Hepatocyte (in vitro differentiated cells): Measurements from ENCODE around the gene TMPRSS6. TPM values are rescaled to one million over a fixed set of nuclear protein-coding genes. Genes with fewer than 3 reads are reported as not detected.

ENCODE experiments used
- DNase-seq: peaks from one replicate; pipeline ENCODE4 v3.0.0-alpha.2; 2016; ENCODE audit warnings: low spot score
- H2AFZ ChIP-seq: fragments of 200-600 bp; sonication (generic); 2 replicates; pipeline ENCODE4 v1.6.0; 2016; ENCODE audit warnings: antibody characterized with exemption, mild to moderate bottlenecking
- H3K27ac ChIP-seq: fragments of 200-600 bp; sonication (generic); 2 replicates; pipeline ENCODE4 v1.5.1; 2016; ENCODE audit warnings: mild to moderate bottlenecking
- H3K27me3 ChIP-seq: fragments of 200-600 bp; sonication (generic); 2 replicates; pipeline ENCODE4 v1.6.1; 2016
- H3K36me3 ChIP-seq: fragments of 200-600 bp; sonication (generic); replicated peaks from 2 replicates; pipeline ENCODE4 v1.5.1; 2016; ENCODE audit warnings: low read depth; ENCODE audit not compliant: insufficient read depth
- H3K4me1 ChIP-seq: fragments of 200-600 bp; sonication (generic); 2 replicates; pipeline ENCODE4 v1.5.1; 2016; ENCODE audit warnings: mild to moderate bottlenecking, moderate library complexity; ENCODE audit not compliant: insufficient read depth
- H3K4me2 ChIP-seq: fragments of 200-600 bp; sonication (generic); 2 replicates; pipeline ENCODE4 v1.6.0; 2016
- H3K4me3 ChIP-seq: fragments of 200-600 bp; sonication (generic); 2 replicates; pipeline ENCODE4 v1.5.1; 2016; ENCODE audit warnings: mild to moderate bottlenecking
- H3K79me2 ChIP-seq: fragments of 200-600 bp; sonication (generic); 2 replicates; pipeline ENCODE4 v1.6.0; 2017; ENCODE audit warnings: mild to moderate bottlenecking
- H3K9me2 ChIP-seq: fragments of 200-600 bp; sonication (generic); replicated peaks from 2 replicates; pipeline ENCODE4 v1.6.0; 2017; ENCODE audit warnings: mild to moderate bottlenecking; ENCODE audit not compliant: insufficient read depth
- H3K9me3 ChIP-seq: fragments of 200-600 bp; sonication (generic); 2 replicates; pipeline ENCODE4 v1.5.1; 2016; ENCODE audit warnings: low read depth, mild to moderate bottlenecking
- H4K20me1 ChIP-seq: fragments of 200-600 bp; sonication (generic); 2 replicates; pipeline ENCODE4 v1.6.0; 2016; ENCODE audit warnings: mild to moderate bottlenecking; ENCODE audit not compliant: insufficient read depth, poor library complexity, severe bottlenecking
- EZH2 ChIP-seq: fragments of 200-600 bp; sonication (generic); IDR thresholded peaks from 2 replicates; pipeline ENCODE4 v1.6.1; 2016; ENCODE audit warnings: antibody characterized with exemption, mild to moderate bottlenecking, borderline replicate concordance
- EZH2phosphoT487 ChIP-seq: fragments of 200-600 bp; sonication (generic); IDR thresholded peaks from one replicate; pipeline ENCODE4 v1.6.1; 2018; ENCODE audit warnings: antibody characterized with exemption, mild to moderate bottlenecking, low read depth, moderate library complexity; ENCODE audit not compliant: unreplicated experiment, severe bottlenecking
- WGBS: methylation state at CpG from one replicate; pipeline ENCODE4 v1.1.6; 2016; ENCODE audit warnings: low lambda C conversion rate; ENCODE audit errors: missing lambda C conversion rate; 5-methylcytosine and 5-hydroxymethylcytosine counted together
- polyA plus RNA-seq: library from polyadenylated mRNA; unstranded; fragments of >200 nt; fragmentation: Nextera tagmentation; extraction: Ambion mirVana; gene quantifications from 2 replicates; pipeline ENCODE4 v1.2.1, GENCODE V29; 2016
- total RNA-seq: library from RNA; depleted of rRNA; stranded (reverse); fragments of >200 nt; gene quantifications from 2 replicates; pipeline ENCODE4 v1.2.3, GENCODE V29; 2014
- TF ChIP-seq, protein P1 (sequence below): fragments of 200-600 bp; sonication (generic); IDR thresholded peaks from 2 replicates; pipeline ENCODE4 v1.5.1; 2016; ENCODE audit warnings: antibody characterized with exemption, mild to moderate bottlenecking; ENCODE audit not compliant: poor library complexity

TMPRSS6 gene
- total and polyA plus RNA-seq, 2 experiments from 2014 or later: 34.4 to 49.8 TPM

DNA sequence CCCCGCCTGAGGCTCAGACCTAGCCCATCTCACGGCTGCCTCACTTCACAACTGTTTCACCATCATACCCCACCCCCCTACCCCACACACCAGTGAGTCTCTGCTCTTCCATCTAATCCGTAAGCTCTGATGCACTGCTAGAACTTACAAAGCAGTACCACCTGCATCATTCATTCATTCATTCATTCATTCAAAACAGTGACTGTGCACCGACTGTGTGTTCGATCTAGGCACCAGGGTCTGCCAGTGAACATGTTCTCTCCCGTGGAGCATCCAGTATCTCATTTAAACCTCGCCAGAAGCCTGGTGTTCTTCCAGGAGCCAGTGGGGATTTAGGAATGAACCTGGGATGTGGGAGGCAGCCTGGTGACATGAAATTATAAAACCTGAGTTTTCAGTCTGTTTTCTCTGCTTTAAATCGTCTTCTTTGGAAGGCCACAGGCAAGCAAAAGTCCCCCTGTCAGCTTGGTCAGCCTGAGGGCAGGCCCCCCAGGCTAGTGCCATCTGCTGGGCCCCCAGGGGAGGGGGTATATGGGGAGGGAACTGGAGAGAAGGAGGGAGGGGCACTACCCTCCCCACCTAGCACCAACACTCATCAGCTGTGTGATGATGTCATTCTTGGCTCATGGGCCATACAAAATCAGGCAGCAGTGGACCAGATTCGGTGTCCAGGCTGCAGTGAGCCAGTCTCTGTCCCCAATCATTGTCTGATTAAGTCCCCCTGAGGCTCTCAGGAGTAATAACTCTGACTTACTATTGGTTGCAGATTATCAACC lies 18.4 kb downstream of the TMPRSS6 start:
- no peaks in the 10 kb centered on the region for H3K36me3 ChIP-seq
- DNase-seq: no peak
- no peak overlapping the region for H3K4me2 ChIP-seq
- H3K9me3 ChIP-seq: no peaks in the 10 kb centered on the region
- H3K9me2 ChIP-seq: no peaks in the 10 kb centered on the region
- H2AFZ ChIP-seq: no peak overlapping the region
- no peak overlapping the region for H3K4me3 ChIP-seq
- H3K79me2 ChIP-seq: no peaks in the 10 kb centered on the region
- H3K27ac ChIP-seq: no peak overlapping the region
- H4K20me1 ChIP-seq: no peaks in the 10 kb centered on the region
- no peaks in the 10 kb centered on the region for H3K27me3 ChIP-seq
- WGBS: 87% methylated on average over 9 of the region's 9 CpGs
- TF ChIP-seq, protein P1, sequence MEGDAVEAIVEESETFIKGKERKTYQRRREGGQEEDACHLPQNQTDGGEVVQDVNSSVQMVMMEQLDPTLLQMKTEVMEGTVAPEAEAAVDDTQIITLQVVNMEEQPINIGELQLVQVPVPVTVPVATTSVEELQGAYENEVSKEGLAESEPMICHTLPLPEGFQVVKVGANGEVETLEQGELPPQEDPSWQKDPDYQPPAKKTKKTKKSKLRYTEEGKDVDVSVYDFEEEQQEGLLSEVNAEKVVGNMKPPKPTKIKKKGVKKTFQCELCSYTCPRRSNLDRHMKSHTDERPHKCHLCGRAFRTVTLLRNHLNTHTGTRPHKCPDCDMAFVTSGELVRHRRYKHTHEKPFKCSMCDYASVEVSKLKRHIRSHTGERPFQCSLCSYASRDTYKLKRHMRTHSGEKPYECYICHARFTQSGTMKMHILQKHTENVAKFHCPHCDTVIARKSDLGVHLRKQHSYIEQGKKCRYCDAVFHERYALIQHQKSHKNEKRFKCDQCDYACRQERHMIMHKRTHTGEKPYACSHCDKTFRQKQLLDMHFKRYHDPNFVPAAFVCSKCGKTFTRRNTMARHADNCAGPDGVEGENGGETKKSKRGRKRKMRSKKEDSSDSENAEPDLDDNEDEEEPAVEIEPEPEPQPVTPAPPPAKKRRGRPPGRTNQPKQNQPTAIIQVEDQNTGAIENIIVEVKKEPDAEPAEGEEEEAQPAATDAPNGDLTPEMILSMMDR: no peak
- TF ChIP-seq EZH2: no peak
- no peak for TF ChIP-seq EZH2phosphoT487
- H3K4me1 ChIP-seq: no peaks in the 10 kb centered on the region

DNA sequence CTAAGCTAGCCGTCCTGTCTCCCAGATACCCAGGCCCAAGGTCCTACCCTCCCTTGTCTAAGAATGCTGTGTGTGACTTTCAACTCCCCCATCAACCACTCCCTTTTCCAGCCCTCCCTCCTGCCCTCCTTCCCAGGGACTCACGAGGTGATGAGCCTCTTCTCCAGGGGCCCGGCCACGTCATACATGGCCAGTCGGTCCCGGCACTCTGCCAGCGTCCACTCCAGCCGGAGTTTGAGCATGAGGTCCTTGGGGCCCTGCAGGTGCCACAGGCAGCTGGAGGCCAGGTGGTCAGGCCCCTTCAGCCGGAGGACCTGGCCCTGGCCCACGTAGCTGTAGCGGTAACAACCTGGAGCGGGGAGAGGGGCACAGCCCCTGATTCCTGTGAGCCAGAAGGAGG lies 20.1 kb downstream of the TMPRSS6 start:
- Histone ChIP-seq H3K27ac (no peak overlapping the region), H3K9me2 (no peaks in the 10 kb centered on the region), H3K4me1 (no peaks in the 10 kb centered on the region), H2AFZ (no peak overlapping the region), H3K36me3 (no peaks in the 10 kb centered on the region), H3K4me2 (no peak overlapping the region), H4K20me1 (no peaks in the 10 kb centered on the region), H3K79me2 (no peaks in the 10 kb centered on the region), H3K4me3 (no peak overlapping the region), H3K27me3 (no peaks in the 10 kb centered on the region), H3K9me3 (no peaks in the 10 kb centered on the region)
- WGBS: 88% methylated on average over 12 of the region's 12 CpGs
- TF ChIP-seq, protein P1: no peak
- TF ChIP-seq EZH2: no peak
- no peak for TF ChIP-seq EZH2phosphoT487
- DNase-seq: no peak

DNA sequence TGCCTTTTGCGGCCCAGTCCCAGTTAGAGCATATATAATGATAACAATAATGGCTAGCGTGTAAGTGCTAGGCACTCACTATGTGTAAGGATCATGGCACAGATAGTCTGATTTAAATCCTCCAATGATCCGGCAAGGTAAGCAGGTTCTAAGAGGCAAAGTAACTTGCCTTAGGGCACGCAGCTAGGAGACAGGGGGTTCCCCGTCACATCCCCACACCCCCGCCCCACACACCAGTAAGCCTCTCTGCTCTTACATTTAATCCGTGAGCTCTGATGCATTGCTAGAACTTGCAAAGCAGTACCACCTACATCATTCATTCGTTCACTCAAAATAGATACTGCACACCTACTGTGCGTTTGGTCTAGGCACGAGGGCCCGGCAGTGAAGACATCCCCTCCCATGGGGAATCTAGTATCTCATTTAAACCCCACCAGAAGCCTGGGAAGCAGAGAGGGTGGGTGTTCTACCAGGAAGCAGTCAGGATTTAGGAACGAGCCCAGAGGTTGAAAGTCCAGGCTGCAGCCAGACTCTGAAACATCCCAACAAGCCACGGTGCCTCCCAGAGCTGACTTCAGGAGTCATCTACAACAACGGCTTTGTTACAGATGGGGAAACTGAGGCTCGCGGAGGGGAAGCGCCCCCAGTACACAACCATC lies 20.6 kb downstream of the TMPRSS6 start:
- H3K4me3 ChIP-seq: no peak overlapping the region
- no peaks in the 10 kb centered on the region for H3K9me3 ChIP-seq
- no peaks in the 10 kb centered on the region for H3K4me1 ChIP-seq
- H3K36me3 ChIP-seq: no peaks in the 10 kb centered on the region
- DNase-seq: no peak
- H3K27ac ChIP-seq: no peak overlapping the region
- WGBS: 86% methylated on average over 17 of the region's 17 CpGs
- H3K9me2 ChIP-seq: no peaks in the 10 kb centered on the region
- no peaks in the 10 kb centered on the region for H3K79me2 ChIP-seq
- no peaks in the 10 kb centered on the region for H3K27me3 ChIP-seq
- TF ChIP-seq EZH2phosphoT487: no peak
- TF ChIP-seq, protein P1: no peak
- TF ChIP-seq EZH2: no peak
- no peak overlapping the region for H2AFZ ChIP-seq
- H4K20me1 ChIP-seq: no peaks in the 10 kb centered on the region
- no peak overlapping the region for H3K4me2 ChIP-seq
